GM18858 (cell line): ENCODE measurements around the gene NDEL1.

Experiments used
- ATAC-seq: cut with Tn5 transposase; IDR thresholded peaks from one replicate; pipeline ENCODE4 v1.9.1; 2021; ENCODE audit not compliant: unreplicated experiment

The NDEL1 gene

DNA sequence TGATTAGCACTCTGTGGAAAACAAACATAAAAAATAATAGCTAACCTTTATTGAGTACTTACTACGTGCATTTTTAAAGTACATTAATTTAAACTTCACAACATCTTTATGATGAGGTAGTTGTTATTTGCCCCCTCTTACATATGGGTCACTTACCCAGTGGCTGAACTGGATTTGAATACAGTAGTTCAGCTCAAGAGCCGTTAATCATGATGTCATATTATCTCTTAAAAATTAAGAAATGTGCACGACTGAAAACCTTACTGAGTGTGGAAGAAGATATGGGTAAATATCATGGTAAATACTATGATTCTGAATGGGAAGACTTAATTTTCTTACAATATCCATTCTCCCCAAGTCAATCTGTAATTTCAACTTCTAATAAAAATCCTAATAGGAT lies 17.6 kb downstream of the NDEL1 start:
- no peak for ATAC-seq

GRCh38 chr17:8455665-8456209 lies 20.1 kb downstream of the NDEL1 start:
- ATAC-seq = no peak

DNA sequence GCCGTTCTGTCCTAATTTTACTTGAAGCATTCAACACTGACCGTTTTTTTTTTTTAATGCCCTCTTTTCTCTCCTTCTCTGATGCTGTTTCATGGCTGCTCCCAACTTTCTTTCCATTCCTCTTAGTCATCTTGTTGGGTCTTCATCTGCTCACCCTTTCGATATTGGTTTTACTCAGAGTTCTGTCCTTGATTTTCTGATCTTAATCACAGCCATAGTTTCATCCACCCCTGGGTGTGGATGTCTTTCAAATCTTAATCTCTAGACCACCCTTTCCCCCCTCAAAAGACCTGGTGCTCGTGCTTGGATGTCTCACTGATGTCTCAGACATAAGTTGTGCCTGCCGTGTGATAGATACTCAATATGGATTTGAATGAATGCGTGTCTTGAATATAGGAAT lies 22.4 kb downstream of the NDEL1 start:
- ATAC-seq = no peak

GRCh38 chr17:8459107-8459506 lies 23.4 kb downstream of the NDEL1 start:
- ATAC-seq = no peak

GRCh38 chr17:8459831-8460230 lies 24.1 kb downstream of the NDEL1 start:
- ATAC-seq = no peak

DNA sequence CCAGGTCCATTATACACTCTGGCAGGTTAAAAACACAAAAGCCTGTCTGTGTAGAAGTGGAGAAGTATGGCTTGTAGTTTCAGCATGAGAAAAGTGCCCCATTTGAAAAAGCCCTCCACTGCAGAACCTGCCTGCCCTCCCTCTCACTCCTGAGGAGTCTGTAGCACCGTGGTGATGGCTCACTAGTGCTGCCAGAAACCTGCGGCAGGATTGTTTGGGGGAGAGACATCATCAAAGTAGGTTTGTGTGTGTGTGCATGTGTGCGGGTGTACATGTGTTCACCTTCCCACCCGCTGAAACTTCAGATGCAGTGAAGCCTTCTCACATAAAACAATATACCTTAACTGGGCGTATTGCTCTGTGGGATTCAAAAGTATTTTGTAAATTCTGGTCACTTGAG lies 26.9 kb downstream of the NDEL1 start:
- no peak for ATAC-seq

DNA sequence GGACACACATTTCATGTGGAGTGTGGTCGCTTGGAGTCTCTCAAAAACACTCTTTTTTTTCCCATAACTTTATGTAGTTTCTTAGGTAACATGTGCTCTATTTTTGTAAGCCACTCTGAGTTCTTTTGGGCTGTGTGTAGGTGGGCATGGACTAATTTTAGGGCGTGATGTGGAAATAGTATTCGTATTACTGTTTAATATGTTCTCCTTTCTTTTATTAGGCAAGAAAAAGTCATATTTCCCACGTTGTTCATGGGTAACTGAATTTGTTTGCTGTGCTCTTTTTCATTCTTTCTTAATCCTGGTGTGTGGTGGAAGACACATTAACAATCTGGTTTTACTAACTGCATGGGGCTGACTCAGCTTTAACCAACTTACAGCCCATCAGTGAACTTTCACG lies 27.4 kb downstream of the NDEL1 start:
- ATAC-seq = no peak

- no peak for ATAC-seq
These were observed 29.3 kb downstream of the NDEL1 start for GRCh38 chr17:8464941-8465340.

GRCh38 chr17:8465356-8465755 lies 29.7 kb downstream of the NDEL1 start:
- ATAC-seq = no peak

DNA sequence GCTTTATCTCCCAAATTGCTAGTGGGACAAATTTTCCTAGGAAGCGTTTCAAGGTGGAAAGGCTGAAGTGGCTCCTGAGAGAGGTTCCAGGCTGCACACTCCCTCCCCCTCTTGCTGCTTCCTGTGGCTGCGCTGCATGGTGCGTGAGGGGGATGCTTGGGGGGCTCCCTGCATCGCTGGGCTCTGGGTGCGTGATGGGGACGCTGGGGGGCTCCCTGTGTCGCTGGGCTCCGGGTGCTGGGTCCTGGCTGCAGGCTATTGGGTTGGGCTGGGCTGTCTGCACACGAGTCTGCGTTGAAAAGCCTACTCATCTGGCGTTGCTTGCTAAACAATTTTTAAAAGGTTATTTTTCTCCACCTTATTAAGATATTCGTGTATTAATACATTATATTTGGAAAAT lies 30.1 kb downstream of the NDEL1 start:
- no peak for ATAC-seq

- ATAC-seq = no peak
These were observed 30.8 kb downstream of the NDEL1 start for GRCh38 chr17:8466456-8466855.

DNA sequence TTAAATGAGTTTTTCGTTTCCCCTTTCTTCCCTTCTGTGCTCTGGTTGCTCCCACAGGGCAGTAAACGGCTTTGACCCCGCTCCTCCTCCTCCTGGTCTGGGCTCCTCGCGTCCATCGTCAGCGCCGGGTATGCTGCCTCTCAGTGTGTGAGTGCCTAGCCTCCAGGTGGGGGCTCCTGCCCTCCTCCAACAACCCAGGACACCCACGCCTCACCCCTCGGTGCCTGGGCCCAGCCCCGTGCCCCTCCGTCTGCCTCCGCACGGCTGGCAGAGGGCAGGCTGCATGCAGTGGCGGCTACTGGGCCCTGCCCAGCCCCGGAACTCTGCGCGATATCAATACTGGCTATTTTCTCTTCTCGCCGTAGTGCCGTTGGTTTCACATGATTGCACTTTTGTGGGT lies 31.2 kb downstream of the NDEL1 start:
- no peak for ATAC-seq

DNA sequence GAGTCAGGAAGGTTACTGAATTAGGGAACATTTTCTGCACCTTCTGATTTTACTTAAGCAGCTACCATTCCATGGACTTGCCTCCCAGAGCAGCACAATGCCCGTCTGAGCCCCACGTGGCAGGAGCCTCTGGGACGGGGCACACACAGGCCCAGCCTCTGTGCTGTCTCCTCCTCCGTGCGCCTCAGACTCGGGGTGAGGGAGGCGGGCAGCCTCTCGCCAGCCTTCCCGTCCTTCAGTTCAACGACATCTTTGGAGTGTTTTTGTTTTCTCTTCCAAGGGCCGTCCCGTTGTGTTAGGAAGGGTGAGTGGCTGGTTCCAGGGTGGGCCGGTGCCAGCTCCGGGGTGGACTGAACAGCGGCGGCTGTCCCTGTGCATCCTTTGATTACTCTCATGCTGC lies 31.8 kb downstream of the NDEL1 start:
- ATAC-seq = no peak

- ATAC-seq = no peak
These were observed 32.4 kb downstream of the NDEL1 start for GRCh38 chr17:8468127-8468526.

GRCh38 chr17:8468980-8469379 lies 33.3 kb downstream of the NDEL1 start:
- ATAC-seq = no peak

DNA sequence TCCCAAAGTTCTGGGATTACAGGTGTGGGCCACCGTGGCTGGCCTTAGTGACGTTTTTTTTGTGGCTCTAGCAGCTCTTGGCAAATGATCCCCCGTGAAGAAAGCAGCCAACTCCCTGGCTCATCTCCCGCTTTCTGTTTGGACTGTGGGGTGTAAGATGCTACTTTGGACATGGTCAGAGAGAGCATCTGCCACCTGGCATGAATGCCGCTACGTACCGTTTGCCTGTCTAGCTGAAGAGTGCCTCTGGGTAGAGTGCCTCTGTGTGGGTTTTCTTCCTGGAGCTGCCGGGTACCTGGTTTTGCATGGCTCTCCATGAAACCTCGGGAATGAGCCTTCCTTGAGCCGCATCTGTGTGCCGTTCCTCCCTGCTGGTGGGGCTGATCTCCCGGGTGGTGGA lies 34.3 kb downstream of the NDEL1 start:
- no peak for ATAC-seq

DNA sequence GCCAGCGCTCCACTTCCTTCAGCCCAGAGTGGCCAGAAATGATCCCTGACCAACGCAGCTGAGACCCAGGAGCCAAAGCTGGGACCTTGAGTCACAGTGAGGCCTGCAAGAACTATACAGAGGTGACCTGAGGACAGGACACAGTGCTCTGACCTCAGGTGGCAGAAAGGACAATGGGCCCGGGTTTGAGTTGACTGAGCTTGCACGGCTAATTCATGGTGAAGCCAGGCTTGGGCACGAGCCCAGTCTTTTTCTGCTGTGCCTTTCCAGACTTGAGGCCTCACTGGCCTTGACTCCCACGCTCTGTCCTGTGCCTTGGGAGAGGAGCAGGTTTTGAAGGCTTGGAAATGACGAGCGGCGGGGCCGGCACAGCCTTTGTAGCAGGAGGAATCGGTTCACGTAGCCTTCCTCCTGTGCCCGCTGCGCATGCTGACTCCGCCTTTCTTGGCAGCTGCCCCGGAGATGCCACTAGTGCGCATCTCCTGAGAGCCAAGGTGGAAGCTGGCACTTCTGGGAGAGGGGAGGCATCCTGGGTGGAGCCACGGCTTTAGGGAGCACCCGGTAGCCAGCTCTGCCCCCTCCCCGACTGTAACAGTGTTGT lies 34.9 kb downstream of the NDEL1 start:
- no peak for ATAC-seq

DNA sequence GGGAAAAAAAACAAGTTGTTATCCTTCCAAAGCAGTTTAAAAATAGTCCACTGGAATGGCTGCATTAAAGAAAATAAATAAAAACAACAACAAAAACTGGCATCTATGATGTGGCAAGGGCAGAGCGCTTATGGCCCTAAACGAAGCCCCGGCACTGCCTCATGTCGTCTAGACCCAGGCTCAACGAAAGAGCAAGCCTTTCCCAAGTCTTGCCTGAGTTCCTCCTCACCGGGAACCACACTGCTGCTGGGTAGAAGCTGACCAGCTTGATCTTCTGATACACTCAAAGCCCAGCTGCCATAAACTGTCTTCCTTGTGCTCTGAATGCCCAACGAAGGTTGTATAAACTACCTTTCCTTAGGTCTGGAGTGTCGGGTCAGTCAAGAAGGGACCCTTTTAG lies 37.0 kb downstream of the NDEL1 start:
- ATAC-seq = no peak

GRCh38 chr17:8473451-8474192 lies 37.9 kb downstream of the NDEL1 start:
- ATAC-seq = no peak

GRCh38 chr17:8474826-8475225 lies 39.1 kb downstream of the NDEL1 start:
- ATAC-seq = no peak

DNA sequence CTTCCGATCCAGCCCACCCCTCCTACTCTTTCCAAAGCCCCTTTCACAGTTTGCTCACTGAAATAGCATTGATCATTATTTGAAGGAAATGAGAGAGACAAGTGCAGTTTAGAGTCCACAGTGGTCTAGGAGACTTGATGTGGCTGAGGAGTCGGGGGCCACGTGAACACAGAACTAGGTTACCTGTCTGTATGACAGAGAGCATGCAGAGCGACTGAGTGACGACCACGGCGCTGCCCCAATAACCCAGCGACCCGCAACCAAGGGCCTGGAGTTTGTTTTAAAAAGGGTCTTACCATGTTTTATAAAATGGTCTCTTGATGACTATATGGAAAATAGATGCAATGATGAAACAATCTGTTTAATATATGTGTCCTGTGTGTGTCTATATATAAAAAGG lies 39.5 kb downstream of the NDEL1 start:
- ATAC-seq = no peak

- ATAC-seq = no peak
These were observed 40.1 kb downstream of the NDEL1 start for GRCh38 chr17:8475781-8476180.

DNA sequence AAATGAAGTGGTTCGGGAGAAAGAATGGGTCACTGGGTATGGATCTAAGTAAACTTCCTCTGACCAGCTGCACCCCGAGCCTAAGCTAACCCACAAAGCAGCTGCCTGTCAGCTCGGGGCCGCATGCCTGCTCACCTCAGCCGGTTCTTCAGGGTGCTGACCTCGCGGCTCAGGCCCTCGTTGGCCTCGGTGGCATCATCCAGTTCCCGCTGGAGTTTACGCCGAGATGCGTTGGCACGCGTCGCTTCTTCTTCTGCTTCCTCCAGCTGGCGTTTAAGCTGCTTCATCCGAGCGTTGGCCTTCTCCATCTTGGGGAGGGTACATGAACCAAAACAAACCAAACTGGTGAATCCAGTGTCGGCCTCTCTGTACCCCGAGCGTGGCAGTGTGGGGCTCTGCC lies 41.1 kb downstream of the NDEL1 start:
- ATAC-seq = no peak
